ENCODE data around the gene TMEM150C.
A peak's percentile ranks its signal among the peaks of the same experiment; 100 is the strongest.
"Not testable (repeated sequence)": the region's sequence is repeated elsewhere in the genome, so short reads cannot be mapped to it uniquely, and the experiment has no call there.

TMEM150C gene

GRCh38 chr4:82473621-82474164 lies 88.1 kb downstream of the TMEM150C start:
- DNase-seq (ENCODE audit: low read depth): no peak

DNA sequence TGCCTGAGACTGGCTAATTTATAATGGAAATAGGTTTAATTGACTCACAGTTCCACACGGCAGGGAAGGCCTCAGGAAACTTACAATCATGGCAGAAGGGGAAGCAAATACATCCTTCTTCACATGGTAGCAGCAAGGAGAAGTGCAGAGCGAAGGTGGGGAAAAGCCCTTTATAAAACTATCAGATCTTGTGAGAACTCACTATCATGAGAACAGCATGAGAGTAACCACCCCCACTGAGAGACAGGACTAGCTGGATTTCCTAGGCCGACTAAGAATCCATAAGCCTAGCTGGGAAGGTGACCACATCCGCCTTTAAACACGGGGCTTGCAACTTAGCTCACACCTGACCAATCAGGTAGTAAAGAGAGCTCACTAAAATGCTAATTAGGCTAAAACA lies 88.7 kb downstream of the TMEM150C start:
- not testable (repeated sequence) for DNase-seq (ENCODE audit: low read depth)

DNA sequence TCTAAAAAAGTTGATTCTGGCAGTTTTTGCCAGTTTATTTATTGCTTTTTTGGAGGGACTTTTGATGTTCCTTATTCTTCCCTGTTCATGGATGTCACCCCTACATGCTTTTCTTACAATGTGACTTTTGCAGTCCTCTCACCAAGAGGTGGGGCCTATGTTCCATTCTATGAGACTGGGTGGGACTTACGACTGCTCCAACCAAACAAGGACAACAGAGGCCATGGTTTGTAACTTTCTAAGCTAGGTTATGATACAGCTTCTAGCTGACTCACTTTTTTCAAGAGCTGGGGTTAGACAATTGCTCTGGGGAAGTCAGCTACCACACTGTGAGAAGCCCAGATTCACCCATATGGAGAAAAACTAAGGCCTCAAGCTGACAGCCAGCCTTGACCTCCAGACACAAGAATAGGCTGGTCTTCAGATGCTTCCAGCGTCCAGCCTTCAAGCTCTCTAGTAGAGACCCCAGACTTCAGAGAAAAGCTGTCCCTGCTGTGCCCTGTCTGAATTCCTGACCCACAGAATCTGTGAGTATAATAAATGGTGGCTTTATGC lies 91.9 kb downstream of the TMEM150C start:
- peak; percentile 65 for DNase-seq (ENCODE audit: low read depth)

DNA sequence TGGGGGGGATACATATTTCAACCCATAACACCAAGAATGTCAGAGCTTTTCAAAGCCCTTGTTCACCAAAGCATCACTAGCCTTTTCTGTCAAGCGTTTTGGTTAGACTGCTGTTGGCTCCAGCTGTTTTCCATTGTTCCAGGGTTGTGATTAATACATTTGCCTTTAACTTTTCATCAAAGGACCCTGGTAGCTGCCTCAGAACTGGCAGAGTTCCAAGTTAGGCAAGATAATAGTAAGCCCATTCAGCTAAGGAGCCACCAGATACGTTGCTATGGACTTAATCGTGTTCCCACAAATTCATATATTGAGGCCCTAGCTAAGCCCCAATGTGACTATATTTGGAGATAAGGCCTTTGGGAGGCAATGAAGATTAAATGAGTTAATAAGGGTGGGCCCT lies 94.3 kb downstream of the TMEM150C start:
- DNase-seq (ENCODE audit: low read depth): no peak

GRCh38 chr4:82463221-82463620 lies 98.6 kb downstream of the TMEM150C start:
- DNase-seq (ENCODE audit: low read depth): no peak

- DNase-seq (ENCODE audit: low read depth): peak; percentile 65
Measured at GRCh38 chr4:82462415-82462831, 99.4 kb downstream of the TMEM150C start.

- no peak for DNase-seq (ENCODE audit: low read depth)
Measured at GRCh38 chr4:82461710-82462109, 100.1 kb downstream of the TMEM150C start.

- DNase-seq (ENCODE audit: low read depth): no peak
Measured at GRCh38 chr4:82458729-82459128, 103.1 kb downstream of the TMEM150C start.

- no peak for DNase-seq (ENCODE audit: low read depth)
Measured at GRCh38 chr4:82457266-82457665, 104.5 kb downstream of the TMEM150C start.

- DNase-seq (ENCODE audit: low read depth): no peak
Measured at GRCh38 chr4:82452026-82452425, 109.8 kb downstream of the TMEM150C start.

GRCh38 chr4:82450966-82451755 lies 110.6 kb downstream of the TMEM150C start:
- no peak for DNase-seq (ENCODE audit: low read depth)

DNA sequence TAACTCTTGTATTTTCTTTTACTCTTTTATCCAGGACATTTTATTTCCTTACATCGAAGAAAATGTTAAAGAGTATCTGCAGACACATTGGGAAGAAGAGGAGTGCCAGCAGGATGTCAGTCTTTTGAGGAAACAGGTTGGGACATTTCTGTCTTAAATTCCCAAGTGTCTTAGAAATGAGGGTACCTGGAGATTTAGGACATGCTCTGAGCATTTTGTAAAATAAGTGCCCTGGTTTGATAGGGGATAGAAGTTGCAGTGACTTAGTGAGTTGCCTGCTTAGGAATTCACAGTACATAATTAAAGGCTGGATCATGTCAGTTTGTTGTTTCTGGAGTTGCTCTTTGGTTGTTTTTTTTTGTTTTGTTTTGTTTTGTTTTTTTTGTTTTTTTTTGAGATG lies 113.9 kb downstream of the TMEM150C start:
- no peak for DNase-seq (ENCODE audit: low read depth)

- DNase-seq (ENCODE audit: low read depth): no peak
Measured at GRCh38 chr4:82439088-82439487, 122.7 kb downstream of the TMEM150C start.

GRCh38 chr4:82437285-82438005 lies 124.3 kb downstream of the TMEM150C start:
- no peak for DNase-seq (ENCODE audit: low read depth)

DNA sequence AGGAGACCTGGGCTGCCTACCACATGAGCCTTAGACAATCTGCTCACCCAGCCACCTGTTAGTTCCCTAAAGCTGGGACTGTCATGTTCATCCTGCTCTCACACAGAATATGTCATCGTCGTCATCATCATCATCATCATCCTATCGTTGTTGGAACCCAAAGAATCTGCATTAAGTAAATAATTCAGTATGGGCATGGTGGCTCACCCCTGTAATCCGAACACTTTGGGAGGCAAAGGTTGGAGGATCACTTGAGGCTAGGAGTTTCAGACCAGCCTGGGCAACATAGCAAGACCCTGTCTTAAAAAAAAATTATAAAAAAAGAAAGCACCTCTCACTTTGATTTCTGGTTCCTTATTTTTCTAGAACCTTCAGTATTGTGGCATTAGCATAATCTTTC lies 125.0 kb downstream of the TMEM150C start:
- DNase-seq (ENCODE audit: low read depth): no peak

DNA sequence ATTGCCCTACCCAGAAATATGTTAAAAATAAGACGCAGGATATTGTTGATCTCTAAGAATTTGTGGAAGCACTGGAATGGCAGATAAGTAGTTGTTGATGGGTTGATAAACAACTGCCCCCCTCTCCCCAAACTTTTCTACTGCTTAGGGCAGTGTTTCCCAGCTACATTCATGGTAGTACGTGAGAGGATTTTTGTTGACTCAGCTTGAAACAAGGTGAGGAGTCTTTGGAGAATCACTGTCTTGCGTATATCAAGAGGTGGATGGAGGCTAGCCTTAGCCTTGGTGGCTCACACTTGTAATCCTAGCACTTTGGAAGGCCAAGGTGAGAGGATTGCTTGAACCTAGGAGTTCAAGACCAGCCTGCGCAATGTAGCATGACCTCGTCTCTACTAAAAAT lies 125.7 kb downstream of the TMEM150C start:
- no peak for DNase-seq (ENCODE audit: low read depth)

DNA sequence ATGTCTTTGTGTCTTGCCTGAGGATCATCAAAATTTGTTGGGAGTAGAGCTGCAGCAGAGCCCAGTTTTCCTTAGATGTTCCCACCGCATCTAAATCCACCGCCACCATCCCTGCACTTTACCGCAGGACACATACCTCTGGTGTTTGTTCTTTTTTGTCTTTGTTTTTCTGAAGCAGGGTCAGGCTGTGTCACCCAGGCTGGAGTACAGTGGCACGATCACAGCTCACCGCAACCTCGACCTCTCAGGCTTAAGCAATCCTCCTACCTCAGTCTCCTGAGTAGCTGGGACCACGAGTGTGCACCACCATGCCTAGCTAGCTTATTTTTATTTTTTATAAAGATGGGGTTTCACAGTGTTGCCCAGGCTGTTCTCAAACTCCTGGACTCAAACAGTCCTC lies 126.8 kb downstream of the TMEM150C start:
- DNase-seq (ENCODE audit: low read depth): no peak

- DNase-seq (ENCODE audit: low read depth): no peak
Measured at GRCh38 chr4:82433791-82434190, 128.0 kb downstream of the TMEM150C start.
